Prostate gland (tissue), 2 donors: ENCODE measurements around the gene SLIT1. TPM values are rescaled to one million over a fixed set of nuclear protein-coding genes. Genes with fewer than 3 reads are reported as not detected.

Source experiments
- DNase-seq: peaks from one replicate; pipeline ENCODE4 v3.0.0-alpha.2; 2019; ENCODE audit warnings: low spot score
- H3K27ac ChIP-seq, 2 donors: fragments of 200-600 bp; sonication (generic); 2 replicates each; pipeline ENCODE4 v1.5.1; 2017 to 2019
- H3K27me3 ChIP-seq: fragments of 200-600 bp; sonication (generic); replicated peaks from 2 replicates; pipeline ENCODE4 v1.5.1; 2019; ENCODE audit not compliant: insufficient read depth
- H3K36me3 ChIP-seq, 2 donors: fragments of 200-600 bp; sonication (generic); 1 replicate in 1 of 2; 2 replicates in 1 of 2; pipeline versions ENCODE4 v1.5.1 to v1.8.1; 2017 to 2019
- H3K4me1 ChIP-seq: fragments of 200-600 bp; sonication (generic); replicated peaks from 2 replicates; pipeline ENCODE4 v1.5.1; 2019
- H3K4me3 ChIP-seq, 2 donors: fragments of 200-600 bp; sonication (generic); 2 replicates each; pipeline ENCODE4 v1.5.1; 2017 to 2019
- H3K9me3 ChIP-seq: fragments of 200-600 bp; sonication (generic); 2 replicates; pipeline ENCODE4 v1.5.1; 2017
- POLR2A ChIP-seq: fragments of 450-650 bp; IDR thresholded peaks from one replicate; pipeline ENCODE4 v1.6.1; 2016; ENCODE audit warnings: antibody characterized with exemption, mild to moderate bottlenecking
- POLR2AphosphoS5 ChIP-seq: sonication (generic); formaldehyde crosslinking; IDR thresholded peaks from one replicate; pipeline ENCODE4 v1.6.1; 2017; ENCODE audit warnings: antibody characterized with exemption
- WGBS: methylation state at CpG from one replicate; pipeline ENCODE4 v1.1.5; 2018; 5-methylcytosine and 5-hydroxymethylcytosine counted together
- intact Hi-C: fragments of 100-400 bp; cut with DNase I; formaldehyde crosslinking; loops from one replicate; pipeline ENCODE4 v1.14.2; 2022
- total RNA-seq, 2 donors: library from RNA; depleted of rRNA; stranded (reverse); fragments of >200 nt; gene quantifications; one replicate each; pipeline ENCODE4 v1.1.0, GENCODE V29; 2016
- TF ChIP-seq, protein P1 (sequence below), 4 experiments: fragments of 200-600 bp in 2 of 4; fragments of 450-650 bp in 2 of 4; sonication (generic) in 2 of 4; IDR thresholded peaks; 1 replicate in 3 of 4; 2 replicates in 1 of 4; pipeline ENCODE4 v1.5.1; 2016 to 2019; ENCODE audit warnings: antibody characterized with exemption in 4 of 4, mild to moderate bottlenecking in 2 of 4, moderate library complexity in 2 of 4

Gene SLIT1
- total RNA-seq, 2 donors from 2014 or later, result 0.59 to 0.91 TPM

DNA sequence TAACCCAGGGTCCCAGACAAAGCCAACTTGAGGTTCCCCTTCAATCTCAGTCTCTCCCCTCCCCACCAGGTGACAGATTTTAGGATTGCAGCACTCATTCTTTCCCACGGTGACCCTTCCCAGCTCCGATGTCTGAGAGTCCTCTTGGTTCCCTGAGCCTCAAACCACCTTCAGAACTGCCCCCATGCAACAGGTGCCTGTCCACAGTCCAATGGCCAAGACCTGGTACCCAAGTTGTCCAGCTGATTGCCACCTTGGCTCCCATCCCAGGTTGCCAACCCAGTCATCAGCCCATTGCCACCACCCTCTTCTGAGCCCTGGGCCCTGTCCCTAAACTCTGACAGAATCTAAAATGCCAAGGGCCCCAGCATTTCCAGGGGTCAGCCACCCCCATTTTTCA lies 53.5 kb downstream of the SLIT1 start:
- DNase-seq, result no peak
- intact Hi-C loops, result no loop called here
- 96% methylated on average over 2 of the region's 2 CpGs for WGBS

DNA sequence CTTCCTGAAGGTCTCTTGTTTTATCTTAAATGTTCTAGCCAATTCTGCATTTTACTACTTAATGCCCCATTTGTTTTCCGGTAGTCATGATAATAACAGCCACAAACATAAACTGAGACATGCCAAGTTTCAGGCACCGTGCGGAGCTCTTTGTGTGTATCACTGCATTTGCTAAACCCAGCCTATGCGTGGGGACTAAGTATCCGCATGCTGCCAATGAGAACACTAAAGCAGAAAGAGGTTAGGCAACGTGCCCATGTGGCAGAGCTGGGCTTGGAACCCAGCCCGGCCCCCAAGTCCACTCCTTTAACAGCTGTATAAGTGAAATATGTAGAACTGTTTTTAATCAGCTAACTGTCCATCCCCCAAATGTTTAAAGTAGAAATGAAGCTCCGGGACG lies 54.1 kb downstream of the SLIT1 start:
- Histone ChIP-seq H3K4me3 (no peak overlapping the region), H3K27ac (no peak overlapping the region), H3K36me3 (no peaks in the 10 kb centered on the region), H3K27me3 (no peaks in the 10 kb centered on the region), H3K9me3 (no peaks in the 10 kb centered on the region), H3K4me1 (no peaks in the 10 kb centered on the region)
- no peak for DNase-seq
- intact Hi-C loops, result no loop called here
- no peak for TF ChIP-seq POLR2A
- TF ChIP-seq, protein P1, sequence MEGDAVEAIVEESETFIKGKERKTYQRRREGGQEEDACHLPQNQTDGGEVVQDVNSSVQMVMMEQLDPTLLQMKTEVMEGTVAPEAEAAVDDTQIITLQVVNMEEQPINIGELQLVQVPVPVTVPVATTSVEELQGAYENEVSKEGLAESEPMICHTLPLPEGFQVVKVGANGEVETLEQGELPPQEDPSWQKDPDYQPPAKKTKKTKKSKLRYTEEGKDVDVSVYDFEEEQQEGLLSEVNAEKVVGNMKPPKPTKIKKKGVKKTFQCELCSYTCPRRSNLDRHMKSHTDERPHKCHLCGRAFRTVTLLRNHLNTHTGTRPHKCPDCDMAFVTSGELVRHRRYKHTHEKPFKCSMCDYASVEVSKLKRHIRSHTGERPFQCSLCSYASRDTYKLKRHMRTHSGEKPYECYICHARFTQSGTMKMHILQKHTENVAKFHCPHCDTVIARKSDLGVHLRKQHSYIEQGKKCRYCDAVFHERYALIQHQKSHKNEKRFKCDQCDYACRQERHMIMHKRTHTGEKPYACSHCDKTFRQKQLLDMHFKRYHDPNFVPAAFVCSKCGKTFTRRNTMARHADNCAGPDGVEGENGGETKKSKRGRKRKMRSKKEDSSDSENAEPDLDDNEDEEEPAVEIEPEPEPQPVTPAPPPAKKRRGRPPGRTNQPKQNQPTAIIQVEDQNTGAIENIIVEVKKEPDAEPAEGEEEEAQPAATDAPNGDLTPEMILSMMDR (IDR thresholded peaks at IDR 0.05), result no peak
- no peak for TF ChIP-seq POLR2AphosphoS5
- 44% methylated on average over 9 of the region's 9 CpGs for WGBS

More for the DNA sequence above, 53.5 kb downstream of the SLIT1 start:
- Histone ChIP-seq H3K27ac (no peak overlapping the region), H3K9me3 (no peaks in the 10 kb centered on the region), H3K4me1 (no peaks in the 10 kb centered on the region), H3K4me3 (no peak overlapping the region), H3K27me3 (no peaks in the 10 kb centered on the region), H3K36me3 (no peaks in the 10 kb centered on the region)
- TF ChIP-seq, protein P1 (IDR thresholded peaks at IDR 0.05), result no peak
- TF ChIP-seq POLR2A (no peak), POLR2AphosphoS5 (no peak)

DNA sequence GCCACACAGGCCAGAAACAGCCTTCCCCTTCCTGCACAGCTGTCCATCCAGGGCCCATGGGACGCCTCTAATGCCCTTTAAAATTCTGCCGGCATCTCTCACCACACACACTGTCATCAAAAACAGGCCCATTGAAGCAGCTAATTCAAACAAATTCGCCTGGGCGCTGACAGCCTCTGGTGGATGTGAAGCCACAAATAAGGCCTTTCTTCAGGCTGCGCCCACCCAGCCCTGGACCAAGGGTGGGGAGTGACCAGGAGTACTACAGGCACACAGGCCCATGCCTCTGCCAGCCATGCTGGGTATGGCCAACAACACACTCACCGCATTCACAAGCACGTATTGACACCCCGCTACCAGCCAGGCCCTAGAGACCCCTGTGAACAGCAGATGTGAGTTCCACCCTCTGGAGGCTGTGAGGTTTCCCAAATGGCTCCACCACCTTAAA lies 54.6 kb downstream of the SLIT1 start:
- no peak overlapping the region for H3K27ac ChIP-seq
- H3K9me3 ChIP-seq, result no peaks in the 10 kb centered on the region
- no peaks in the 10 kb centered on the region for H3K36me3 ChIP-seq
- no peaks in the 10 kb centered on the region for H3K4me1 ChIP-seq
- intact Hi-C loops, result no loop called here
- no peak for DNase-seq
- no peak overlapping the region for H3K4me3 ChIP-seq
- 76% methylated on average over 8 of the region's 8 CpGs for WGBS
- no peaks in the 10 kb centered on the region for H3K27me3 ChIP-seq
- TF ChIP-seq, protein P1 (IDR thresholded peaks at IDR 0.05), result no peak
- TF ChIP-seq POLR2AphosphoS5, result no peak
- no peak for TF ChIP-seq POLR2A

DNA sequence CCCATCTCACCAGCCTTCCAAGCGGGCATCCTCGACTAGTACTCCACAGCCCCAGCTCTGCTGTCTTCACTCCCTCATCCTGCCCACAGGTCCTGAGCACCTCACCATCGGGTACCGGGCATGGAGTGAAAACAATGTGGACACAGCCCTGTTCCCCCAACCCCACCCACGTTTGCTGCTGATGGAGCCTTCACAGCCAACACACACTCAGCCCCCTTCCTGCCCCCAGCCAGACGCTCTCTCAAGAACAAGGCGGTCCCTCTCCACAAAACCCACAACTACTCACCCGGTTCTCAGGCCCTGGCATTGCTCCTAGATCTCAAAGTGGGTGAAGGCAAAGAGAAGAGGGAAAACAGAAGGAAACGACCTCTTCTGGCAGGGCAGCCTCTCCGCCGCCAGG lies 56.1 kb downstream of the SLIT1 start:
- whole genome bisulfite sequencing, result 61% methylated on average over 11 of the region's 11 CpGs
- H3K27me3 ChIP-seq, result no peaks in the 10 kb centered on the region
- DNase-seq, result no peak
- intact Hi-C loops, result no loop called here
- no peak for TF ChIP-seq POLR2A
- no peak for TF ChIP-seq POLR2AphosphoS5
- TF ChIP-seq, protein P1 (IDR thresholded peaks at IDR 0.05), result no peak
- no peaks in the 10 kb centered on the region for H3K36me3 ChIP-seq
- no peaks in the 10 kb centered on the region for H3K9me3 ChIP-seq
- no peak overlapping the region for H3K27ac ChIP-seq
- H3K4me1 ChIP-seq, result no peaks in the 10 kb centered on the region
- H3K4me3 ChIP-seq, result no peak overlapping the region

DNA sequence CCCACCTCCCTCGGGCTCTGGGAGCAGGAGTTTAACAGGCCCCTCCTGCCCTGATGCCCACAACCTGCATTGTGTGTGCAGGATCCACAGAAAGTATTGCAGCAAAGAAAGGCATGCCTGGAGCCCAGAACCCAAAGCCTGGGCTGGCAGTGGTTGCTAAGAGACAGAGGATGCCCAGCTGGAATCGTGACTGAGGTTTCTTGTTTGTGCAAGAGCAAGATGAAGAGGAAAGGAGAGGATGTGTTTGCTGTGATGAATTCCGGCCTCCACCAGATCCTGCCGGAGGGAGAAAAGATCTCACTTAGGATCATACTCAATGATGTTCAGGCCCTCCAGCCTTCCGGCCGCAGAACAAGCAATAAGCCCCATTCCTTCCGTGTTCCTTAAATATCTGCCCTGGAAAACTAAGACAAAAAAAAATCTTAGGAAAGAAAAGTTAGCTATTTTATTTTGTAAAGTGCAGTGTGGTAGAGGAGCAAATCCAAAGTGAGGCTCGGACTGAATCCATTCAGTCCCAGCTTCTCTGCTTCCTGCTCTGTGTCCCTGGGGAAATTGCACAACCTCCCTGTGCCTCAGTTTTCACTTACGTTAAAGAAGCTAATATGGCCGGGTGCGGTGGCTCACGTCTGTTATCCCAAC lies 57.1 kb downstream of the SLIT1 start:
- intact Hi-C loops, result no loop called here
- DNase-seq, result no peak
- Histone ChIP-seq H3K4me3 (no peak overlapping the region), H3K9me3 (no peaks in the 10 kb centered on the region), H3K27ac (no peak overlapping the region), H3K36me3 (no peaks in the 10 kb centered on the region), H3K27me3 (no peaks in the 10 kb centered on the region), H3K4me1 (no peaks in the 10 kb centered on the region)
- WGBS, result 63% methylated on average over 12 of the region's 12 CpGs
- TF ChIP-seq POLR2AphosphoS5, result no peak
- TF ChIP-seq, protein P1 (IDR thresholded peaks at IDR 0.05), result no peak
- TF ChIP-seq POLR2A, result no peak
